Stimulated activated CD4-positive, alpha-beta T cell treated with anti-CD3 and anti-CD28 coated beads, Interleukin-2, amount 100 ng/mL, for 4 hours (primary cell): ENCODE measurements around the gene KLKB1.

Source experiments
- DNase-seq: peaks from one replicate; pipeline ENCODE4 v3.0.0-alpha.2; 2020; ENCODE audit warnings: low read depth

KLKB1 gene

GRCh38 chr4:186227221-186227620, at the start of gene KLKB1:
Gene KLKB1, plus strand, starts transcription at chr4:186227507. Its CDS starts 689 bp downstream, at chr4:186228196.
- no peak for DNase-seq

DNA sequence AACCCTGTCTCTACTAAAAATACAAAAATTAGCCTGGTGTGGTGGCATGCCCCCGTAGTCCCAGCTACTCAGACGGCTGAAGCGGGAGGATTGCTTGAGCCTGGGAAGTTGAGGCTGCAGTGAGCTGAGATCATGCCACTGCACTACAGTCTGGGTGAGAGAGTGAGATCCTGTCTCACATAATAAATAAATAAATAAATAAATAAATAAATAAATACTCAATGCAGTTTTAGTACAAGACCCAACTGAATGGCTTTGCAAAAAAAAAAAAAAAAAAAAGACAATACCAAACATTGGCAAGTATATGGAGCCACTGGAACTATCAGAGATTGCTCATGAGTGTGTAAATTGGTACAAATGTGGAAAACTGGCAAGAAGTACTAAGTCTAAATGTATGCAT, 39.2 kb upstream of the KLKB1 start:
- DNase-seq: no peak

GRCh38 chr4:186189656-186190055, 37.7 kb upstream of the KLKB1 start:
- no peak for DNase-seq

DNA sequence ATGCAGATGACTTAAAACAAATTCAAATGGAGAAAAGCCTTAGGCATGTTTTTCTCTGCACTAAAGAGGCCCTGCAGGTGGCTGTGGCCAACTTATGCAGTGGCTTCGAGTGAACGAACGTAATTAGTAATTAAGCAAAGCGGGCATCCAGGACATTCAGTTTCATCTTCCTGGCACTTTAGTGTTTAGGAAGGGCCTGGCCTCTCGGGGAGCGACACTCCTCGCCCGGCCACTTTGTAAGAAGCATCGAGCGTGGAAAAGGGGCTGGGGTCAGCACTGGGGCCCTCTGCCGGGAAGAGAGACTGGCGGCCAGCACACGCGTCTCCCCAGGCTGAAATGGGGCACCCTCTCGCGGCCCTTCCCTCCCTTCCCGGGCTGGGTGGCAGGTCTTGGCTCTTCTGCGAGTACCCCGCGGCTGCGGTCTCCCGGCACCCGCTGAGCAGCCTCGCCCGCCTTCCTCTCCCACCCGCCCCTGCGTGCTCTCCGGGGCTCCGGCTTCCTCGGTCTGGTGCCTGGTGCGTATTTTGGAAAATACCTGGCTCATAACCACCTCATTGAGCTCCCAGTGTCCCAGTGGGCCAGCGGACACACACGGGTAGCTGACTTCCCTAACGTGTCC, 36.6 kb upstream of the KLKB1 start:
- peak; percentile 22 for DNase-seq

DNA sequence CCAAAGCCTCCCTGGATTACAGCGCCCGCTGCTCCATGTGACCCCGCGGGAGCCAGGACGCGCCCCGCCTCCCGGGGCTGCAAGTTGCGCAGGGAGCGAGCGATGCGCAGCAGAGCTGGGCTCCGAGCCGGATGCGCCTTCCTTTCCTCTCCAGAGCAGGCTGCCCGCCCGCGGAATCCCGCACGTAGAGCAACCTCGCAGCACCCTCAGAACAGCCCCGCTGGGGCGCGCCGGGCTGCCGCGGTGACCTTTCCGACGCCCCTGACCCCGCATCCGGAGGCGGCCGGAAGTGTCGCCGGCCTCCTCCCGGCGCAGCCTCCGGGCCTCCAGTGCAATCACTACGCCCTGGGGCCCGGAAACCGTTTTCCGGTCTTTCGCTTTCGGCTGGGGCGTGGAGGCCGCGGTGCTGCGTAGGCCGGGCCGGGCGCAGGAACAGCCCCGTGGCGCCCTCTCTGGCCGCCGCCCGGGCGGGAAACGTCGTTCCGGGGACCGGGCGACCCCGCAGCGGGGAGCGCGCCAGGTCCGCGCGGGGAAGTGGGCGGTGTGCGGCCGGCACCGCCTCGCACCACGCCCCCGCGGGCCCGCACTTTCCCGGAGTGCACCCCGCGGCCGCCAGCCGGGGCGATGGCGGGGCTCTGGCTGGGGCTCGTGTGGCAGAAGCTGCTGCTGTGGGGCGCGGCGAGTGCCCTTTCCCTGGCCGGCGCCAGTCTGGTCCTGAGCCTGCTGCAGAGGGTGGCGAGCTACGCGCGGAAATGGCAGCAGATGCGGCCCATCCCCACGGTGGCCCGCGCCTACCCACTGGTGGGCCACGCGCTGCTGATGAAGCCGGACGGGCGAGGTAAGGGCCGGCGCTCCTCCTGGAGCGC, 35.9 kb upstream of the KLKB1 start, which contains the start of gene CYP4V2:
CYP4V2 (plus strand) TSS at position 368 of the 866 bp plus-strand sequence; CDS start at position 625, 257 bp downstream.
- DNase-seq: peak; percentile 84

- no peak for DNase-seq
Measured at GRCh38 chr4:186192066-186192612, 35.2 kb upstream of the KLKB1 start.

DNA sequence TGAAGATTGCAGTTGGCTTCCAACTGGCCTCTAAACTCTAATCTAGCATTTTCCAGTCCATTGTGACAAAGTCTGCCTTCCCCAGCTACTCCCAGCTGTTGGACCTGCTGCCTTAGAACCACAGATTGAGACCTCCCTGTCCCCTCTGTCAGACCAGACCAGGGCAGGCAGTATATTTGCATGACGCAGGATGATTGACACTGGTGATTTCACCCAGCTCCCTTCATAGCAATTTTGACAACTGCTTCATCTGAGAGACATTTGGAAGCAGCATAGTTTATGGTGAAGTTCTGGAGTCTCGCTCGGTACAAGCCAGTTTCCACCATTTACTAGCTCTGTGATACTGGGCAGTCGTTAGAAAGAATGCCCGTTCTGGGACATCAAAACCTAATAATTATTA, 33.5 kb upstream of the KLKB1 start:
- no peak for DNase-seq

DNA sequence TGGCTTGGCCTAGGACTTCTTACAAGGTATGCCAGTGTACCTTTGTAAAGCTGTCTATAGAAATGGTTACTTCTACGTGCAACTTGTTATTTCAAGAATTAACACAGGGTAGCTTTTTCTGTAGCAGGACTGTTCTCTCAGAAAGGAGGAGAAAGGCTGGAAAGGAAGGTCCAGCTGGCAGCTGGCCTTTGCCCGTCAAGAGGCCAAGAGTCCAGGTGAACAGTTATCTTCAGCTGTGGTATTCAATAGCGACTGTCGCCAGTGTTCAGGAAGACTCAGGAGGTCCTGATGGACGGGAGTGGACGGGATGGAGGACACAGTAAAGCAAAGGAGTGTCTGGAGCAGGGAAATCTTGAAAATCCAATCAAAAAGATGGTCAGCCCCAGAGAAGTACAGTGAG, 31.2 kb upstream of the KLKB1 start:
- no peak for DNase-seq

DNA sequence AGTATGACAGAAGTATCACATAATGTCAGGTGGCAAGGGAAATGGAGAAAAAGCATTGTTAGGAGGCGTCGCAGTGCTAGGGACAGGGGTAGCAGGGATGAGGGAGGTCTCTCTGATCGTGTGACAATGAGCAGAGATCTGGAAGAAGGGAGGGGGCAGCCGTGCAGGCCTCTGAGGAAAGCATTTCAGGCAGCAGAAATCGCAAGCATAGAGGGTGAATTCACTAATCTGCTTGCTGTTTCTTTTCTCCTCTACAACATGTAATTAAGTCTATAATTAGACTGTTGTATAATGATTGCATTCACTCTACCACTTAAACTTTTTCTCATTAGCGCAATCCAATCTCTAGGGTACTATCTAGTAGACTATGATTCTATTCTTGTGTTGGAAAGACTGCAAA, 26.8 kb upstream of the KLKB1 start:
- DNase-seq: no peak

- no peak for DNase-seq
Measured at GRCh38 chr4:186201010-186201409, 26.3 kb upstream of the KLKB1 start.

DNA sequence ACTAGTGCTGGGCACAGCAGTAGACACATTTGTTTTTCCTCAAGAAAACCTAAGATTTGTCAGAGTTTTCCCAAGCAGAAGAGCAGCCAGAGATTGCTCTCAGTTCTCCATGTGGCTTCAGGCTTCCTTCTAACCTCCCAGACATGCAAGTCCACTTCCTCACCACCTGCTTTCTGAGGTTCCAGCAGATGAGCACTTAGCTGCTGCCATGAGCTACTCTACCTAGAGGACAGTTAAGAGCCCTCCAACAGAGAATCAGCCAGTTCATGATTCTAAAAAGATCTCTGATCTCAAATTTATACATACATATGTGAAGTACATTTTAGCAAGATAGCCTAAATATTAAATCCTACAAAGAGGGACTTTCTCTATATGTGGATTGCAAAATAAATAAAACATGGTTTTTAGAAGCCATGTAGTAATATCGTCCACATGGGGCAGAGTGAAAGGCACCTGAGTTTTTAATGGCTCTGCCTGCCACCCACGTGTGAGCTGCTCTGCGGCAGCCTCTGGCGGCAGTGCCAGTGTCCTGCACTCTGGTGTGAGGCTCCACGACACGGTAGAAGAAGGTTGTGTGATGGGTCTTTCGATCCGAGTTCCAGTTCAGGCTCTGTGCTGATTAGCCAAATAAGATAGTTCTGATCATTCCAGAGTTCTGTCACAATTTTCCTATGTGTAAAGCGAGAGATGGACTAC, 25.6 kb upstream of the KLKB1 start:
- DNase-seq: peak; percentile 58

DNA sequence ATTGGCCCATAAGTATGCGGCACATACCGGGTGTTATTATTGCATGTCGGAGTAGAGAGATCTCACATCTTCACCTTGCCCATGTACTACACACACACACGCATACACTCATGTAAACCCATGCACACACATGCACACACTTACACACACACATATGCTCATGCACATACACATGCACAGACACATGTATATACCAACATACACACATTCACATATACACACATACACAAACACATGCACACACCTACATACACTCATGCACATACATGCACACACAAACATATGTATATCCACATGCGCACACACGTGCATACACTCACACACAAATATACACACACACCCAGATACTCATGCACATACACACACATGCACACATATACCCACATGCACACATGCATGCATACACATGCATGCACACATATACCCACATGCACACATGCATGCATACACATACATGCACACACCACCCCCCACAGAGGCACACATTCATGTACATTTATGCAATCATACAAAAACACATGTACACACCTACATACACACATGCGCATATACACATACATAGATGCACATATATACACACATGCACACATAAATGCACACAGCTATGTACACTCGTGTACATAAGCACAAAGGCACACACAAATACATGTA, 24.7 kb upstream of the KLKB1 start:
- DNase-seq: no peak

- no peak for DNase-seq
Measured at GRCh38 chr4:186203406-186203805, 23.9 kb upstream of the KLKB1 start.

DNA sequence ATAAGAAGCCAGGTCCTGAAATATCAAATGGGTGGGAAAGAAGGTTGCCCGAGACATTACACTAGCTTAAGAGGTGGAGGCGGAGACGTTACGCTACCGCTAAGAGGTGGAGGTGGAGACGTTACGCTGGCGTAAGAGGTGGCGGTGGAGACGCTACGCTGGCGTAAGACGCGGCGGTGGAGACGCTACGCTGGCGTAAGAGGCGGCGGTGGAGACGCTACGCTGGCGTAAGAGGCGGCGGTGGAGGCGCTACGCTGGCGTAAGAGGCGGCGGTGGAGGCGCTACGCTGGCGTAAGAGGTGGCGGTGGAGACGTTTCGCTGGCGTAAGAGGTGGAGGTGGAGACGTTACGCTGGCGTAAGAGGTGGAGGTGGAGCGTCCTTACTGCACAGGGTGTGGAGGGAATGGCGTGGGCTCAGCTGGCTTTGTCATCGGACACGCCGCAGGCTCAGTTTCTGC, 23.2 kb upstream of the KLKB1 start:
- DNase-seq: peak; percentile 60

- DNase-seq: no peak
Measured at GRCh38 chr4:186204686-186205085, 22.6 kb upstream of the KLKB1 start.

- no peak for DNase-seq
Measured at GRCh38 chr4:186205156-186205555, 22.2 kb upstream of the KLKB1 start.

- DNase-seq: no peak
Measured at GRCh38 chr4:186216465-186217024, 10.8 kb upstream of the KLKB1 start.

DNA sequence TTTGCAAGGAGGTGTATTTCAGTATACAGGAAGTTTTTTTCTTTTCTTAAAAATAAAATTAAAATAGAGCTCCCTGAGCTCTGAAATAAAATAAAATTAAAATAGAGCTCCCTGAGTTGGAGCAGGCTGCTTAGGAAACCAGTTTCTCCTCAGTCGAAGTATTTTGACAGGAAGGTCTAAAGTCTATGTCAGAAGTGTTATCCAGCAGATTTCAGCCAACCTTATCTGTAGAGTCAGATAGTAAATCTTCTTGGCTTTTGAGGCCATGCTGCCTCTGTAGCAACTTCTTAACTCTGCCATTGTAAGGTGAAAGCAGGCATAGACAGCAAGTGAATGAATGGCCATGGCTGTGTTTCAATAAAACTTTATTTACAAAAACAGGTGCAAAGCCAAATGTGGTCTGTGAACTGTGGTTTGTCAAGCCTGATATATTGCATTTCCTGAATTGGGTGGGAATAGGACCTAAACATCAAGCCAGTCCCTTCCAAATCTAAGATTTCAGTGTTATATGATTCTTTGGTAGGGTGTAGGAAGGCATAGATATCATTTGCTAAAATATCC, 9.5 kb upstream of the KLKB1 start:
- no peak for DNase-seq

DNA sequence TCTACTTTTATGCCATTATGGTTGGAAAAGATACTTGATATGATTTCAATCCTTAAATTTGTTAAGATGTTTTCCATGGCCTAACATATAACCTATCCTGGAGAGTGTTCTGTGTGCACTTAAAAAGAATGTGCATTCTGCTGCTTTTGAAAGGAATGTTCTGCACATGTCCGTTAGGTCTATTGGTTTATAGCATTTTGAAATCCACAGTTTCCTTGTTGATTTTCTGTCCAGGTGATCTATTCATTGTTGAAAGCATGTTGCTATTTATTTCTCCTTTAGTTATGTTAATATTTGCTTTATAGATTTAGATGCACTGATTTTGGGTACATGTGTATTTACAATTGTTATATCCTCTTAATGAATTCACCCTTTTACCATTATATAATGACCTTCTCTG, 5.7 kb upstream of the KLKB1 start:
- no peak for DNase-seq

DNA sequence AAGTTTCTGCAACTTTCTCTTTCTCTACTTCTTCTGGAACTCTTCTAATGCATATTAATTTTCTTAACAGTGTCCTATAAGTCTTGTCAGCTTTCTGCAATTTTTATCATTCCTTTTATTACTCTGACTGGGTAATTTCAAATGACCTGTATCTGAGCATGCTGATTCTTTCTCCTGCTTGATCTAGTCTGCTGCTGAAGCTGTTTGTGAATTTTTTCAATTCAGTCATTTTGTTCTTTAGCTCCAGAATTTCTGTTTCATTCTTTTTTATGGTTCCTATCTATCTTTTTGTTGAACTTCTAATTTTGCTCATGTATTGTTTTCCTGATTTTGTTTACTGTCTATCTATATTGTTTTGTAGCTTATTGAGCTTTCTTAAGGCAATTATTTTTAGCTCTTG, 1.5 kb upstream of the KLKB1 start:
- DNase-seq: no peak

DNA sequence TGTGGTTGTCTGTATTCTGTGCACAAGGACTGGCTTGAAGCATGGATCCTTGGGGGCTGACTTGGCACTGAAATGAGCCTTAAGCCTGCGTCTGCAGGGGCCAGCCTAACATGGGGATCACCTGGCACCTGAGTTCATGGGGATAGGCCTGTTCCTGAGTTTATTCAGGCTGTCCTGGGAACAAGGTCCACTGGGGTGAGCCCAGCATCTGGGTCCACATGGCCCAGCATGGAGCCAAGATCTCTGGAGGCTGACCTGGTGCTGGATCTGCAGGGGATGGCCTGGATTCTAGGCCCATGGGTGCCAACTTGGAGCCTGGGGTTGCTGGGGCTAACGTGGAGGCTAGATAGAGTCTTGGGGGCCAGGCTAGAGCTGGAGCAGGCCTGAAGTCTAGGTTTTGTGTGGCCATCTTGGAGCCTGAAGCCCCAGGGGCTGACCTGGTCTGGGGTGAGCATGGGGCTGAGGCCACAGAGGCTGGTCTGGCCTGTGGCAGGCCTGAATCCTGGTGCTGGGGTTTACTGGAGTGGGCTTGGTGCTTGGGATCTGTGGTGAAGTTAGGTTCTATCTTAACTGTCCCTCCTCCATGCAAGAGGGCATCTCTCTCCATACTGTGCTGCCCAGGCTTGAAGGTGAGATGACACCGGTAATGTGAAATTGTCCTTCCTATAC, 652 bp upstream of the KLKB1 start:
- DNase-seq: no peak
